ENCODE measurements around the gene STK11IP.

DNA sequence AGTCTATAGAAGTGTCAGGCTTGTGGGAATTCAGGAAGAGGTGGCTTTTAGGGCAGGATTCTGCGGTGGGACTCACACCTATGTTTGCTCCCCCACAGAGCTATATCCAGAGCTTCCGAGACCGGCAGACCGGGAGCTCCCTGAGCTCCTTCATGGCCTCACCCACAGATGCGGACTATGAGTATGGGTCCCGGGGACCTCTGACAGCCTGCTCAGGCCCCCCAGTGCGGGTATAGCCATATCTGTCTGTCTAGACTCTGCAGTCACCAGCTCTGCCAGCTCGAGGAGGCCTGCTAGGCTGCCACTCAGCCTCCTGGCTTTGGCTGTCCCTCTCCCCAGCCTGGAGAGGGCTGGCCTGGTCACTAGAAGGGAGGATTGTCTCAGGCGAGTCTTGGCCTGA, 48.0 kb upstream of the STK11IP start:
- no peak for TF ChIP-seq RAD21 (IDR thresholded peaks at IDR 0.05; ENCODE audit: low read depth)
- TF ChIP-seq, protein P1, sequence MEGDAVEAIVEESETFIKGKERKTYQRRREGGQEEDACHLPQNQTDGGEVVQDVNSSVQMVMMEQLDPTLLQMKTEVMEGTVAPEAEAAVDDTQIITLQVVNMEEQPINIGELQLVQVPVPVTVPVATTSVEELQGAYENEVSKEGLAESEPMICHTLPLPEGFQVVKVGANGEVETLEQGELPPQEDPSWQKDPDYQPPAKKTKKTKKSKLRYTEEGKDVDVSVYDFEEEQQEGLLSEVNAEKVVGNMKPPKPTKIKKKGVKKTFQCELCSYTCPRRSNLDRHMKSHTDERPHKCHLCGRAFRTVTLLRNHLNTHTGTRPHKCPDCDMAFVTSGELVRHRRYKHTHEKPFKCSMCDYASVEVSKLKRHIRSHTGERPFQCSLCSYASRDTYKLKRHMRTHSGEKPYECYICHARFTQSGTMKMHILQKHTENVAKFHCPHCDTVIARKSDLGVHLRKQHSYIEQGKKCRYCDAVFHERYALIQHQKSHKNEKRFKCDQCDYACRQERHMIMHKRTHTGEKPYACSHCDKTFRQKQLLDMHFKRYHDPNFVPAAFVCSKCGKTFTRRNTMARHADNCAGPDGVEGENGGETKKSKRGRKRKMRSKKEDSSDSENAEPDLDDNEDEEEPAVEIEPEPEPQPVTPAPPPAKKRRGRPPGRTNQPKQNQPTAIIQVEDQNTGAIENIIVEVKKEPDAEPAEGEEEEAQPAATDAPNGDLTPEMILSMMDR (IDR thresholded peaks at IDR 0.05 in 2 of 3, conservative IDR thresholded peaks at IDR 0.05 in 1 of 3; ENCODE audit: borderline replicate concordance in 1 of 3, insufficient read depth in 1 of 3, low read depth in 2 of 3, low read length in 2 of 3): no peak
- no peak for TF ChIP-seq EZH2 (IDR thresholded peaks at IDR 0.05)
- no peak for TF ChIP-seq POLR2A (IDR thresholded peaks at IDR 0.05; ENCODE audit: borderline replicate concordance, extremely low read depth, insufficient read depth, insufficient read length)
- no peak for TF ChIP-seq CBX3 (IDR thresholded peaks at IDR 0.05; ENCODE audit: low read depth)
- TF ChIP-seq ZBTB33 (IDR thresholded peaks at IDR 0.05; ENCODE audit: extremely low read depth, insufficient replicate concordance, low read length): no peak
- TF ChIP-seq POLR2AphosphoS5 (IDR thresholded peaks at IDR 0.05; ENCODE audit: low read depth, low read length): no peak
- no peak for TF ChIP-seq MAX (IDR thresholded peaks at IDR 0.05)
- no peak for TF ChIP-seq SRF (IDR thresholded peaks at IDR 0.05; ENCODE audit: low read depth)

All from HCT116 (cell line).